MM.1S (cell line): Measurements from ENCODE around the gene TM4SF18.

Source experiments
- DNase-seq: peaks from one replicate; pipeline ENCODE4 v3.0.0-alpha.2; 2015
- H2AFZ ChIP-seq: fragments of 300-600 bp; sonication (generic); 2 replicates; pipeline ENCODE4 v1.6.0; 2016; ENCODE audit warnings: antibody characterized with exemption, low read length
- H3F3A ChIP-seq: fragments of 300-600 bp; sonication (generic); 2 replicates; pipeline ENCODE4 v1.6.1; 2016; ENCODE audit warnings: mild to moderate bottlenecking, antibody characterized with exemption, low read length, moderate library complexity, mixed read lengths; ENCODE audit not compliant: insufficient read depth
- H3K27ac ChIP-seq: fragments of 300-600 bp; sonication (generic); 2 replicates; pipeline ENCODE4 v1.5.1; 2016; ENCODE audit warnings: mild to moderate bottlenecking, low read length
- H3K27me3 ChIP-seq: fragments of 300-600 bp; sonication (generic); replicated peaks from 2 replicates; pipeline ENCODE4 v1.6.0; 2016; ENCODE audit warnings: low read length; ENCODE audit not compliant: insufficient read depth
- H3K36me3 ChIP-seq: fragments of 300-600 bp; sonication (generic); replicated peaks from 2 replicates; pipeline ENCODE4 v1.6.1; 2016; ENCODE audit warnings: mild to moderate bottlenecking, low read length, mixed read lengths; ENCODE audit not compliant: insufficient read depth
- H3K4me1 ChIP-seq: fragments of 300-600 bp; sonication (generic); 2 replicates; pipeline ENCODE4 v1.6.1; 2016; ENCODE audit warnings: low read length, mixed read lengths
- H3K4me2 ChIP-seq: fragments of 300-600 bp; sonication (generic); 2 replicates; pipeline ENCODE4 v1.6.0; 2016; ENCODE audit warnings: low read depth, low read length
- H3K4me3 ChIP-seq: fragments of 300-600 bp; sonication (generic); 2 replicates; pipeline ENCODE4 v1.5.1; 2016; ENCODE audit warnings: low read length, mixed read lengths
- H3K79me2 ChIP-seq: fragments of 300-600 bp; sonication (generic); 2 replicates; pipeline ENCODE4 v1.6.1; 2016; ENCODE audit warnings: mixed run types, low read length, mixed read lengths
- H3K9ac ChIP-seq: fragments of 300-600 bp; sonication (generic); 2 replicates; pipeline ENCODE4 v1.6.1; 2016; ENCODE audit warnings: low read length, mixed read lengths
- H3K9me2 ChIP-seq: fragments of 300-600 bp; sonication (generic); replicated peaks from 2 replicates; pipeline ENCODE4 v1.6.1; 2016; ENCODE audit warnings: mild to moderate bottlenecking, low read length, mixed read lengths; ENCODE audit not compliant: insufficient read depth
- H3K9me3 ChIP-seq: fragments of 300-600 bp; sonication (generic); replicated peaks from 2 replicates; pipeline ENCODE4 v1.6.1; 2016; ENCODE audit warnings: mild to moderate bottlenecking, low read length, mixed read lengths; ENCODE audit not compliant: insufficient read depth
- H4K20me1 ChIP-seq: fragments of 300-600 bp; sonication (generic); 2 replicates; pipeline ENCODE4 v1.6.1; 2016; ENCODE audit warnings: mild to moderate bottlenecking, low read length, moderate library complexity, mixed read lengths; ENCODE audit not compliant: insufficient read depth
- EZH2 ChIP-seq: fragments of 300-600 bp; sonication (generic); optimal IDR thresholded peaks from 2 replicates; pipeline ENCODE3; 2017; ENCODE audit warnings: low read depth, mild to moderate bottlenecking, antibody characterized with exemption, low read length, mixed read lengths
- EZH2phosphoT487 ChIP-seq: fragments of 300-600 bp; sonication (generic); IDR thresholded peaks from 2 replicates; pipeline ENCODE4 v1.6.1; 2018; ENCODE audit warnings: antibody characterized with exemption, low read length
- TF ChIP-seq, protein P1 (sequence below): fragments of 300-600 bp; sonication (generic); IDR thresholded peaks from 2 replicates; pipeline ENCODE4 v1.5.1; 2016; ENCODE audit warnings: antibody characterized with exemption, low read length, mixed read lengths

Gene TM4SF18

GRCh38 chr3:149331396-149331795, 2.0 kb downstream of the TM4SF18 start:
- Histone ChIP-seq H3K4me1 (no peaks in the 10 kb centered on the region), H3K27me3 (no peaks in the 10 kb centered on the region), H3K27ac (no peak overlapping the region), H3K9me3 (no peaks in the 10 kb centered on the region), H3K4me3 (no peak overlapping the region), H3K9ac (no peak overlapping the region), H3K79me2 (no peaks in the 10 kb centered on the region), H3K9me2 (no peaks in the 10 kb centered on the region; the same call in 1 of the 2 replicates), H3K36me3 (no peaks in the 10 kb centered on the region), H3K4me2 (no peak overlapping the region), H4K20me1 (no peaks in the 10 kb centered on the region), H2AFZ (no peak overlapping the region), H3F3A (no peaks in the 10 kb centered on the region)
- TF ChIP-seq EZH2phosphoT487, result no peak
- no peak for TF ChIP-seq EZH2
- TF ChIP-seq, protein P1, sequence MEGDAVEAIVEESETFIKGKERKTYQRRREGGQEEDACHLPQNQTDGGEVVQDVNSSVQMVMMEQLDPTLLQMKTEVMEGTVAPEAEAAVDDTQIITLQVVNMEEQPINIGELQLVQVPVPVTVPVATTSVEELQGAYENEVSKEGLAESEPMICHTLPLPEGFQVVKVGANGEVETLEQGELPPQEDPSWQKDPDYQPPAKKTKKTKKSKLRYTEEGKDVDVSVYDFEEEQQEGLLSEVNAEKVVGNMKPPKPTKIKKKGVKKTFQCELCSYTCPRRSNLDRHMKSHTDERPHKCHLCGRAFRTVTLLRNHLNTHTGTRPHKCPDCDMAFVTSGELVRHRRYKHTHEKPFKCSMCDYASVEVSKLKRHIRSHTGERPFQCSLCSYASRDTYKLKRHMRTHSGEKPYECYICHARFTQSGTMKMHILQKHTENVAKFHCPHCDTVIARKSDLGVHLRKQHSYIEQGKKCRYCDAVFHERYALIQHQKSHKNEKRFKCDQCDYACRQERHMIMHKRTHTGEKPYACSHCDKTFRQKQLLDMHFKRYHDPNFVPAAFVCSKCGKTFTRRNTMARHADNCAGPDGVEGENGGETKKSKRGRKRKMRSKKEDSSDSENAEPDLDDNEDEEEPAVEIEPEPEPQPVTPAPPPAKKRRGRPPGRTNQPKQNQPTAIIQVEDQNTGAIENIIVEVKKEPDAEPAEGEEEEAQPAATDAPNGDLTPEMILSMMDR, result no peak
- DNase-seq, result no peak

GRCh38 chr3:149330609-149331331, 2.7 kb downstream of the TM4SF18 start:
- no peaks in the 10 kb centered on the region for H3K27me3 ChIP-seq
- H3K9me3 ChIP-seq, result no peaks in the 10 kb centered on the region
- no peaks in the 10 kb centered on the region for H4K20me1 ChIP-seq
- H2AFZ ChIP-seq, result no peak overlapping the region
- H3K27ac ChIP-seq, result no peak overlapping the region
- H3K4me3 ChIP-seq, result no peak overlapping the region
- H3K36me3 ChIP-seq, result no peaks in the 10 kb centered on the region
- H3K79me2 ChIP-seq, result no peaks in the 10 kb centered on the region
- H3K9me2 ChIP-seq, result no peaks in the 10 kb centered on the region; the same call in 1 of the 2 replicates
- no peak overlapping the region for H3K9ac ChIP-seq
- no peak for TF ChIP-seq EZH2
- TF ChIP-seq EZH2phosphoT487, result no peak
- TF ChIP-seq, protein P1, result no peak
- no peak for DNase-seq
- no peak overlapping the region for H3K4me2 ChIP-seq
- no peaks in the 10 kb centered on the region for H3F3A ChIP-seq
- H3K4me1 ChIP-seq, result no peaks in the 10 kb centered on the region

DNA sequence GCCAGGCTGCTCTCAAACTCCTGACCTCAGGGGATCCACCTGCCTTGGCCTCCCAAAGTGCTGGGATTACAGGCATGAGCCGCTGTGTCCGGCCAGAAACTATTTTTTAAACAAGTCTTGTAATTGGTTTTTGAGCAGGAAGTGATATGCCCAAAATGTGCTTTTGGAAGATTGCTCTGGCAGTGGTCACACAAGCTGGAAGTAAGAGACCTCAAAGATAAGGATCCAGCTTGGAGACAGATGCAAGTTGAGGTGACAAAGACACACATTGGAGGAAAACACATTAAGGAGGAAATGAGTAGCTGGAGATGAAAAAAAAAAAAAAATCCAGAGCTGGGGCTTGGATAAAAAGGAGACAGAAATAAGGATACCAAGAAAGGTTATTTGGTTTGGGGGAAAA, 6.3 kb downstream of the TM4SF18 start:
- no peak overlapping the region for H3K9ac ChIP-seq
- no peak overlapping the region for H3K27ac ChIP-seq
- H4K20me1 ChIP-seq, result no peaks in the 10 kb centered on the region
- no peak overlapping the region for H3K4me3 ChIP-seq
- DNase-seq, result no peak
- TF ChIP-seq, protein P1, result no peak
- TF ChIP-seq EZH2, result no peak
- TF ChIP-seq EZH2phosphoT487, result no peak
- no peaks in the 10 kb centered on the region for H3K9me3 ChIP-seq
- no peaks in the 10 kb centered on the region for H3K79me2 ChIP-seq
- H3K36me3 ChIP-seq, result no peaks in the 10 kb centered on the region
- no peaks in the 10 kb centered on the region for H3K4me1 ChIP-seq
- no peak overlapping the region for H2AFZ ChIP-seq
- H3K27me3 ChIP-seq, result no peaks in the 10 kb centered on the region
- no peaks in the 10 kb centered on the region for H3F3A ChIP-seq
- H3K9me2 ChIP-seq, result no peaks in the 10 kb centered on the region; the same call in 1 of the 2 replicates
- H3K4me2 ChIP-seq, result no peak overlapping the region
